SK-N-SH (cell line): Measurements from ENCODE around the gene TOX2. TPM values are rescaled to one million over a fixed set of nuclear protein-coding genes. Genes with fewer than 3 reads are reported as not detected.

Source experiments
- CTCF ChIA-PET: fragments of 300-600, 350-600 bp; formaldehyde crosslinking; extraction: SDS; loops from one replicate; lab custom pipeline; 2021; lab: Yijun Ruan, JAX
- POLR2A ChIA-PET: fragments of 350-600 bp; sonication (Branson Sonifier 250); formaldehyde crosslinking; extraction: SDS; loops from one replicate; lab custom pipeline; 2020; ENCODE audit warnings: antibody characterized with exemption, inconsistent platforms; lab: Yijun Ruan, JAX
- DNase-seq: peaks from one replicate; pipeline ENCODE4 v3.0.0; 2012
- H2AFZ ChIP-seq: fragments of 200-600 bp; sonication (generic); 2 replicates; pipeline ENCODE4 v1.8.1; 2016; ENCODE audit warnings: antibody characterized with exemption, mild to moderate bottlenecking, low read depth
- H3F3A ChIP-seq: fragments of 200-600 bp; sonication (generic); replicated peaks from 2 replicates; pipeline ENCODE3; 2016; ENCODE audit warnings: antibody characterized with exemption, mild to moderate bottlenecking; ENCODE audit not compliant: insufficient read depth
- H3K27ac ChIP-seq, 2 experiments: fragments of 200-500 bp in 1 of 2; fragments of 200-600 bp in 1 of 2; sonication (Bioruptor generic) in 1 of 2; sonication (generic), shearing (Covaris generic) in 1 of 2; 2 replicates each; pipeline versions ENCODE4 v1.5.1 to v1.6.1; 2014 to 2016; ENCODE audit warnings: low read depth in 2 of 2, inconsistent platforms in 1 of 2, low read length in 1 of 2, mild to moderate bottlenecking in 1 of 2, mixed read lengths in 1 of 2
- H3K27me3 ChIP-seq: fragments of 200-600 bp; sonication (generic), shearing (Covaris generic); 2 replicates; pipeline ENCODE4 v1.6.1; 2016; ENCODE audit warnings: mixed run types; ENCODE audit not compliant: insufficient read depth
- H3K36me3 ChIP-seq, 2 experiments: fragments of 200-500 bp in 1 of 2; fragments of 200-600 bp in 1 of 2; sonication (Bioruptor generic) in 1 of 2; sonication (generic) in 1 of 2; replicated peaks in 1 of 2; 2 replicates each; pipeline versions ENCODE3 to v1.5.1; 2014 to 2016; ENCODE audit warnings: low read length in 1 of 2, mild to moderate bottlenecking in 1 of 2; ENCODE audit not compliant: insufficient read depth in 2 of 2, control insufficient read depth in 1 of 2
- H3K4me1 ChIP-seq, 2 experiments: fragments of 200-500 bp in 1 of 2; fragments of 200-600 bp in 1 of 2; sonication (Bioruptor generic) in 1 of 2; sonication (generic), shearing (Covaris generic) in 1 of 2; 2 replicates each; pipeline versions ENCODE4 v1.5.1 to v1.6.1; 2014 to 2016; ENCODE audit warnings: low read depth in 1 of 2, low read length in 1 of 2, mixed run types in 1 of 2; ENCODE audit not compliant: insufficient read depth in 2 of 2, control insufficient read depth in 1 of 2
- H3K4me2 ChIP-seq: fragments of 200-600 bp; sonication (generic), shearing (Covaris generic); 2 replicates; pipeline ENCODE4 v1.6.1; 2017; ENCODE audit warnings: mixed run types
- H3K4me3 ChIP-seq, 2 experiments: fragments of 200-500 bp in 1 of 2; fragments of 200-600 bp in 1 of 2; sonication (Bioruptor generic) in 1 of 2; sonication (generic), shearing (Covaris generic) in 1 of 2; 2 replicates each; pipeline versions ENCODE4 v1.5.1 to v1.8.1; 2014 to 2016; ENCODE audit warnings: low read depth in 2 of 2, inconsistent platforms in 1 of 2, low read length in 1 of 2, mild to moderate bottlenecking in 1 of 2, mixed read lengths in 1 of 2, moderate library complexity in 1 of 2
- H3K79me2 ChIP-seq: fragments of 200-600 bp; sonication (generic); 2 replicates; pipeline ENCODE4 v1.8.1; 2017; ENCODE audit warnings: mild to moderate bottlenecking; ENCODE audit not compliant: insufficient read depth
- H3K9ac ChIP-seq: fragments of 200-600 bp; sonication (generic); 2 replicates; pipeline ENCODE4 v1.6.1; 2017; ENCODE audit warnings: mixed run types
- H3K9me2 ChIP-seq: fragments of 200-600 bp; sonication (generic); 2 replicates; pipeline ENCODE4 v1.6.1; 2017; ENCODE audit warnings: mixed run types
- H3K9me3 ChIP-seq: fragments of 200-600 bp; sonication (generic); 2 replicates; pipeline ENCODE4 v1.6.1; 2017; ENCODE audit warnings: mixed run types, mild to moderate bottlenecking, moderate library complexity
- H4K20me1 ChIP-seq: fragments of 200-600 bp; sonication (generic); 2 replicates; pipeline ENCODE4 v1.6.1; 2017; ENCODE audit warnings: mild to moderate bottlenecking, mixed run types; ENCODE audit not compliant: insufficient read depth
- ELF1 ChIP-seq: IDR thresholded peaks from 2 replicates; pipeline ENCODE4 v1.4.0; 2012
- EP300 ChIP-seq, 2 experiments: IDR thresholded peaks; 2 replicates each; pipeline versions ENCODE4 v1.4.0 to v1.6.1; 2012; ENCODE audit warnings: borderline replicate concordance in 1 of 2, low read depth in 1 of 2, low read length in 1 of 2
- FOXJ3 ChIP-seq: sonication (generic); formaldehyde crosslinking; IDR thresholded peaks from 2 replicates; pipeline ENCODE4 v1.5.1; 2020; ENCODE audit warnings: mild to moderate bottlenecking, missing genetic modification reagents
- FOXM1 ChIP-seq: IDR thresholded peaks from 2 replicates; pipeline ENCODE4 v1.4.0; 2012; ENCODE audit warnings: low read depth, mild to moderate bottlenecking
- GABPA ChIP-seq: IDR thresholded peaks from 2 replicates; pipeline ENCODE4 v1.4.0; 2012; ENCODE audit warnings: low read depth, mild to moderate bottlenecking
- GATA2 ChIP-seq: sonication (generic); formaldehyde crosslinking; IDR thresholded peaks from 2 replicates; pipeline ENCODE4 v1.5.0; 2020; ENCODE audit warnings: mild to moderate bottlenecking, missing genetic modification reagents
- MEF2A ChIP-seq: IDR thresholded peaks from 2 replicates; pipeline ENCODE4 v1.4.0; 2012; ENCODE audit warnings: low read depth, borderline replicate concordance
- MXI1 ChIP-seq: IDR thresholded peaks from 2 replicates; pipeline ENCODE4 v1.6.1; 2012; ENCODE audit warnings: mild to moderate bottlenecking, low read depth, low read length, improper control_type of control experiment
- NRF1 ChIP-seq: IDR thresholded peaks from 2 replicates; pipeline ENCODE4 v1.6.1; 2012; ENCODE audit warnings: low read depth, mild to moderate bottlenecking, low read length
- POLR2AphosphoS5 ChIP-seq: IDR thresholded peaks from 2 replicates; pipeline ENCODE4 v1.6.1; 2012; ENCODE audit warnings: low read depth, low read length
- RCOR1 ChIP-seq: fragments of 150-350 bp; IDR thresholded peaks from 2 replicates; pipeline ENCODE4 v1.6.1; 2017; ENCODE audit warnings: antibody characterized with exemption, low read length
- SIN3A ChIP-seq: IDR thresholded peaks from 2 replicates; pipeline ENCODE4 v1.6.1; 2012; ENCODE audit warnings: low read depth, mild to moderate bottlenecking, low read length, moderate library complexity, borderline replicate concordance
- SMC3 ChIP-seq: IDR thresholded peaks from 2 replicates; pipeline ENCODE4 v1.6.1; 2012; ENCODE audit warnings: low read depth, low read length, improper control_type of control experiment
- TAF1 ChIP-seq: IDR thresholded peaks from 2 replicates; pipeline ENCODE4 v1.6.1; 2012; ENCODE audit warnings: low read depth, mild to moderate bottlenecking, low read length, moderate library complexity, borderline replicate concordance
- TCF12 ChIP-seq: IDR thresholded peaks from 2 replicates; pipeline ENCODE4 v1.4.0; 2012
- YY1 ChIP-seq: IDR thresholded peaks from 2 replicates; pipeline ENCODE4 v1.4.0; 2012; ENCODE audit warnings: low read depth, mild to moderate bottlenecking
- WGBS: methylation state at CpG from one replicate; pipeline ENCODE4 v1.1.6; 2017; ENCODE audit warnings: low lambda C conversion rate; 5-methylcytosine and 5-hydroxymethylcytosine counted together
- polyA plus RNA-seq, 3 experiments: library from polyadenylated mRNA; depleted of rRNA; stranded (reverse); fragments of >200 nt; gene quantifications; 2 replicates each; pipeline ENCODE4 v1.2.3, GENCODE V29; 2012
- TF ChIP-seq, protein P1 (sequence below): fragments of 200-600 bp; sonication (generic); IDR thresholded peaks from 2 replicates; pipeline ENCODE4 v1.6.1; 2017; ENCODE audit warnings: antibody characterized with exemption, mild to moderate bottlenecking, moderate library complexity
- TF ChIP-seq, protein P2 (sequence below): fragments of 150-350 bp; IDR thresholded peaks from 2 replicates; pipeline ENCODE4 v1.6.1; 2017; ENCODE audit warnings: antibody characterized with exemption, low read length, low read depth, borderline replicate concordance
- TF ChIP-seq, protein P3 (sequence below): IDR thresholded peaks from 2 replicates; pipeline ENCODE4 v1.4.0; 2012; ENCODE audit warnings: low read depth, borderline replicate concordance

Gene TOX2
- polyA plus RNA-seq, 1 of the 3 experiments (the other 2 are of a cell fraction), result 15.4 TPM

DNA sequence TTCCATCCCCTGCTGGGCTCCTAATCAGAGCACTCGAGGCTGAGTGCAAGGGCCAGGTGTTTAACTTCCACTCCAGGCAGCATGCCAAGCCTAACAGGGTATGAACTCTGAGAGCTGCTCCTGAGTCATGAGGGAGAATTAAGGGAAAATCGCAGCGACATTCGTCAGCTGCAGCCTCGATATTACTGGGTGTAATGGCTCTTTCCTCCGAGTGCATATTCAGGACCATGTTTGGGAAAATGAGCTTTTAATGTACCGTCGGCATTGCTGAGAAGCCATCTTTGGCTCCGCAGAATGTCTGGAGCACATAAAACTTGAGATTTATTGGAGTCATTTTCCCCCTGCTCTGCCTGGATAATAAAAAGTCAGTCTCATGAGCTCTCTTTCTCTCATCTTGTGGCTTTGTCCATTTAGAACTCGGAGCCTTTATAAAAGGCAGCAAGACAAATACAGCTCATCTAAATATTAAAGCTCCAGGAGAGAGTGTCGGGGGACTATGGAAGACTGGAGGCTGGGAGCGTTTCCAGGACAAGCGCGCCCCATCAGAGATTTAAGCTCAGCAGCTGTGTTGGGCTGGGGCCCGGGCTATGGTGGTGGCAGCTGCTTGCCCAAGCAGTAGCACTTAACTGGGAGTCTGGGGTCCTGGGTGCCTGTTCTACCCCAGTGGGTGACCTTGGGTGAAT is 103.7 kb downstream of the TOX2 start (continued):
- TF ChIP-seq, protein P1, sequence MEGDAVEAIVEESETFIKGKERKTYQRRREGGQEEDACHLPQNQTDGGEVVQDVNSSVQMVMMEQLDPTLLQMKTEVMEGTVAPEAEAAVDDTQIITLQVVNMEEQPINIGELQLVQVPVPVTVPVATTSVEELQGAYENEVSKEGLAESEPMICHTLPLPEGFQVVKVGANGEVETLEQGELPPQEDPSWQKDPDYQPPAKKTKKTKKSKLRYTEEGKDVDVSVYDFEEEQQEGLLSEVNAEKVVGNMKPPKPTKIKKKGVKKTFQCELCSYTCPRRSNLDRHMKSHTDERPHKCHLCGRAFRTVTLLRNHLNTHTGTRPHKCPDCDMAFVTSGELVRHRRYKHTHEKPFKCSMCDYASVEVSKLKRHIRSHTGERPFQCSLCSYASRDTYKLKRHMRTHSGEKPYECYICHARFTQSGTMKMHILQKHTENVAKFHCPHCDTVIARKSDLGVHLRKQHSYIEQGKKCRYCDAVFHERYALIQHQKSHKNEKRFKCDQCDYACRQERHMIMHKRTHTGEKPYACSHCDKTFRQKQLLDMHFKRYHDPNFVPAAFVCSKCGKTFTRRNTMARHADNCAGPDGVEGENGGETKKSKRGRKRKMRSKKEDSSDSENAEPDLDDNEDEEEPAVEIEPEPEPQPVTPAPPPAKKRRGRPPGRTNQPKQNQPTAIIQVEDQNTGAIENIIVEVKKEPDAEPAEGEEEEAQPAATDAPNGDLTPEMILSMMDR, result no peak
- TF ChIP-seq FOXM1 (no peak), EP300 (IDR thresholded peaks at IDR 0.05; ENCODE audit: borderline replicate concordance in 1 of 2, low read depth in 1 of 2, low read length in 1 of 2) (peak; percentile 58 to 88; a peak in 3 of 4 replicates), MXI1 (peak; percentile 30; the same call in 1 of the 2 replicates), TCF12 (peak; percentile 90), RCOR1 (peak; percentile 88), POLR2AphosphoS5 (peak; percentile 49; the same call in 1 of the 2 replicates), GATA2 (no peak), FOXJ3 (CRISPR knock-in tag) (peak; percentile 61; the same call in 1 of the 2 replicates)
- TF ChIP-seq, protein P2, sequence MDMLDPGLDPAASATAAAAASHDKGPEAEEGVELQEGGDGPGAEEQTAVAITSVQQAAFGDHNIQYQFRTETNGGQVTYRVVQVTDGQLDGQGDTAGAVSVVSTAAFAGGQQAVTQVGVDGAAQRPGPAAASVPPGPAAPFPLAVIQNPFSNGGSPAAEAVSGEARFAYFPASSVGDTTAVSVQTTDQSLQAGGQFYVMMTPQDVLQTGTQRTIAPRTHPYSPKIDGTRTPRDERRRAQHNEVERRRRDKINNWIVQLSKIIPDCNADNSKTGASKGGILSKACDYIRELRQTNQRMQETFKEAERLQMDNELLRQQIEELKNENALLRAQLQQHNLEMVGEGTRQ, result no peak
- TF ChIP-seq, protein P3, sequence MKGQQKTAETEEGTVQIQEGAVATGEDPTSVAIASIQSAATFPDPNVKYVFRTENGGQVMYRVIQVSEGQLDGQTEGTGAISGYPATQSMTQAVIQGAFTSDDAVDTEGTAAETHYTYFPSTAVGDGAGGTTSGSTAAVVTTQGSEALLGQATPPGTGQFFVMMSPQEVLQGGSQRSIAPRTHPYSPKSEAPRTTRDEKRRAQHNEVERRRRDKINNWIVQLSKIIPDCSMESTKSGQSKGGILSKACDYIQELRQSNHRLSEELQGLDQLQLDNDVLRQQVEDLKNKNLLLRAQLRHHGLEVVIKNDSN, result 0 out of 2 replicates have a peak, but pooled peaks have one; percentile 5

DNA sequence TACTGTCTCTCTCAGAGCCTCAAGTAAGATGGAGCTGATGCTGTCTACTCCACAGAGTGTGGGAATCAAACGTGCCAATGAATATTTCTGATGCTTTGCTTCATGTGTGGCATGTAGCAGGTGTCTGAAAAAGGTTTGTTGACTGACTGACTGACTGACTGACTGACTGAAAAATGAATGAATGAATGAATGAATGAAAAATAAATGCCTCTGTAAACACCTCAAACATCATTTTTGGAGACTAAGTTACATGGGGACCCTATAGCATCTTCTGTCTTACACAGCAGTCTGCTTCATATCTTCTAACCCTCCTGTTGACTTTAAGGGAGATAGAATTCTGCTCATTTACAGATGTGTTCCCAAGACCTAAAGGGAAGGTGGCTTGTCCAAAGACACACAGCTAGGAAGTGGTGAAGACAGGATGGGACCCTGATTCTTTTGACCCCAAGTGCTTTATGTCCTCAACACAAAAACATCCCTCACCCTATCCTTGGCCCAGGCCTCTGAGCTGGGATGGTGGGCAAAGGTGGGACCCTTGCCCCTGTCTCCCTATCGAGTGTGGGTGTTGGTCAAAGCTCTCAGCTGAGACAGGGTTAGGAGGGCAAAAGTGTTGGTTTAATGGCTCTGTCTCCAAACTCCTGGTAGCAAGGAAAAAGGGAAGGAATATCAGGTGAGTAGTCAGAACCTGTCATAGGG is 104.4 kb downstream of the TOX2 start:
- DNase-seq, result no peak
- ChIA-PET CTCF (interaction anchor here (0.6 to 2.6 kb wide), 14 partner anchors 10 to 481 kb away, joined by 3 to 12 read pairs (median 4); no protein-coding TSS in a partner anchor), POLR2A (interaction anchor here (1.0 to 2.2 kb wide), 4 partner anchors 8 to 55 kb away, joined by 3 to 8 read pairs (median 6); no protein-coding TSS in a partner anchor)
- Histone ChIP-seq H3K4me1 (peaks cover 37 to 74% of the 10 kb centered on the region in 2 experiments), H3K79me2 (no peaks in the 10 kb centered on the region), H3K4me2 (peak overlapping the region; percentile 65), H4K20me1 (no peaks in the 10 kb centered on the region), H2AFZ (0 out of 2 replicates have a peak overlapping the region, but pooled peaks have one; percentile 71), H3K27ac (peak overlapping the region; percentile 72 to 96), H3F3A (peaks cover 5% of the 10 kb centered on the region), H3K27me3 (no peaks in the 10 kb centered on the region), H3K4me3 (no peak overlapping the region), H3K9me3 (no peaks in the 10 kb centered on the region), H3K9ac (peak overlapping the region; percentile 20), H3K9me2 (no peaks in the 10 kb centered on the region), H3K36me3 (no peaks in the 10 kb centered on the region)
- WGBS, result 77% methylated on average over 2 of the region's 2 CpGs
- TF ChIP-seq FOXM1, result no peak
- TF ChIP-seq MXI1, result no peak
- no peak; the same call in 1 of the 2 replicates for TF ChIP-seq RCOR1
- TF ChIP-seq FOXJ3 (CRISPR knock-in tag), result no peak
- TF ChIP-seq SMC3, result no peak
- no peak for TF ChIP-seq TAF1
- TF ChIP-seq YY1, result no peak
- TF ChIP-seq, protein P2, result no peak
- TF ChIP-seq MEF2A, result no peak
- no peak for TF ChIP-seq GABPA
- TF ChIP-seq, protein P1, result no peak
- TF ChIP-seq, protein P3, result no peak
- no peak for TF ChIP-seq GATA2
- TF ChIP-seq ELF1, result no peak
- no peak for TF ChIP-seq NRF1
- TF ChIP-seq SIN3A, result no peak
